SIG-M5 treated with dmso at 0.1 percent for 504 hours (cell line): ENCODE measurements around the gene PNMA8A.
"Not testable (repeated sequence)": the region's sequence is repeated elsewhere in the genome, so short reads cannot be mapped to it uniquely, and the experiment has no call there.

ENCODE experiments used
- DNase-seq: peaks from one replicate; lab custom pipeline; 2025; ENCODE audit not compliant: unreplicated experiment; lab: John Stamatoyannopoulos, UW

Gene PNMA8A

GRCh38 chr19:46470376-46470775 lies 987 bp downstream of the PNMA8A start:
- no peak for DNase-seq

GRCh38 chr19:46469541-46470185 lies 1.7 kb downstream of the PNMA8A start:
- DNase-seq: no peak

GRCh38 chr19:46466536-46467196 lies 4.7 kb downstream of the PNMA8A start:
- DNase-seq: no peak

- no peak for DNase-seq
Observed at GRCh38 chr19:46463516-46463915, 7.8 kb downstream of the PNMA8A start.

- no peak for DNase-seq
Observed at GRCh38 chr19:46461537-46461936, 9.8 kb downstream of the PNMA8A start.

GRCh38 chr19:46460981-46461380 lies 10.4 kb downstream of the PNMA8A start:
- DNase-seq: no peak

GRCh38 chr19:46460055-46460454 lies 11.3 kb downstream of the PNMA8A start:
- DNase-seq: no peak

- no peak for DNase-seq
Observed at GRCh38 chr19:46456930-46457329, 14.4 kb downstream of the PNMA8A start.

GRCh38 chr19:46454244-46454643 lies 17.1 kb downstream of the PNMA8A start:
- no peak for DNase-seq

GRCh38 chr19:46453661-46454060 lies 17.7 kb downstream of the PNMA8A start:
- DNase-seq: no peak

GRCh38 chr19:46452186-46452585 lies 19.2 kb downstream of the PNMA8A start:
- no peak for DNase-seq

- no peak for DNase-seq
Observed at GRCh38 chr19:46451352-46451751, 20.0 kb downstream of the PNMA8A start.

- DNase-seq: no peak
Observed at GRCh38 chr19:46450737-46451136, 20.6 kb downstream of the PNMA8A start.

GRCh38 chr19:46449228-46449627 lies 22.1 kb downstream of the PNMA8A start:
- no peak for DNase-seq

- DNase-seq: no peak
Observed at GRCh38 chr19:46448601-46449000, 22.8 kb downstream of the PNMA8A start.

- DNase-seq: no peak
Observed at GRCh38 chr19:46447824-46448223, 23.5 kb downstream of the PNMA8A start.

- DNase-seq: no peak
Observed at GRCh38 chr19:46447006-46447405, 24.4 kb downstream of the PNMA8A start.

- DNase-seq: no peak
Observed at GRCh38 chr19:46446021-46446420, 25.3 kb downstream of the PNMA8A start.

- DNase-seq: no peak
Observed at GRCh38 chr19:46442808-46443450, 28.4 kb downstream of the PNMA8A start.

GRCh38 chr19:46441866-46442265 lies 29.5 kb downstream of the PNMA8A start:
- no peak for DNase-seq

GRCh38 chr19:46435689-46436088 lies 35.7 kb downstream of the PNMA8A start:
- DNase-seq: not testable (repeated sequence)

GRCh38 chr19:46435009-46435408 lies 36.4 kb downstream of the PNMA8A start:
- DNase-seq: no peak
